ENCODE results near the gene TNPO3. TPM values are rescaled to one million over a fixed set of nuclear protein-coding genes. Genes with fewer than 3 reads are reported as not detected.
"Not testable (repeated sequence)": the region's sequence is repeated elsewhere in the genome, so short reads cannot be mapped to it uniquely, and the experiment has no call there.

The TNPO3 gene
- total RNA-seq, 4 donors from 2014 or later: 34.6 to 48.5 (median 45.2) TPM

GRCh38 chr7:129066290-129067131 is 11.6 kb upstream of the TNPO3 start:
- no peak for ATAC-seq

GRCh38 chr7:129055861-129056464 is 1.1 kb upstream of the TNPO3 start:
- peak overlapping the region in 1 of 2 donors; percentile 93 for H3K4me3 ChIP-seq
- no peaks in the 10 kb centered on the region for H3K27me3 ChIP-seq
- no peak for ATAC-seq
- WGBS, 2 donors (ENCODE audit: low coverage in 1 of 2): 54 to 86% methylated on average over 7 to 13 of the region's 22 CpGs
- no peaks in the 10 kb centered on the region for H3K36me3 ChIP-seq
- peaks cover 4 to 38% (median 15%) of the 10 kb centered on the region in 3 donors for H3K4me1 ChIP-seq
- H3K27ac ChIP-seq: peak overlapping the region in 3 of 4 donors; percentile 90 to 96 (median 93)
- H3K9me3 ChIP-seq: no peaks in the 10 kb centered on the region
- TF ChIP-seq POLR2A (IDR thresholded peaks at IDR 0.05): no peak
- no peak for TF ChIP-seq EP300 (IDR thresholded peaks at IDR 0.05)
- TF ChIP-seq CTCF (IDR thresholded peaks at IDR 0.05): no peak
- no peak for TF ChIP-seq POLR2AphosphoS5 (IDR thresholded peaks at IDR 0.05)

More at GRCh38 chr7:129066290-129067131, 11.6 kb upstream of the TNPO3 start:
- 46 to 59% methylated on average over 3 to 6 of the region's 11 CpGs for WGBS, 2 donors (ENCODE audit: low coverage in 1 of 2)
- no peaks in the 10 kb centered on the region for H3K36me3 ChIP-seq
- peaks cover 42% of the 10 kb centered on the region for H3K27me3 ChIP-seq
- no peak overlapping the region for H3K4me3 ChIP-seq
- no peak overlapping the region for H3K27ac ChIP-seq
- TF ChIP-seq EP300 (IDR thresholded peaks at IDR 0.05) (no peak), POLR2AphosphoS5 (IDR thresholded peaks at IDR 0.05) (no peak), CTCF (IDR thresholded peaks at IDR 0.05) (no peak), POLR2A (IDR thresholded peaks at IDR 0.05) (no peak)
- peaks cover 0 to 5% (median 0%) of the 10 kb centered on the region in 3 donors for H3K9me3 ChIP-seq
- H3K4me1 ChIP-seq: no peaks in the 10 kb centered on the region

GRCh38 chr7:129055294-129055816 is 444 bp upstream of the TNPO3 start:
- Histone ChIP-seq H3K27me3 (no peaks in the 10 kb centered on the region), H3K4me3 (peak overlapping the region; percentile 86 to 93), H3K36me3 (no peaks in the 10 kb centered on the region), H3K27ac (peak overlapping the region; percentile 88 to 96 (median 92)), H3K9me3 (no peaks in the 10 kb centered on the region), H3K4me1 (peaks cover 4 to 44% (median 15%) of the 10 kb centered on the region in 3 donors)
- no peak for TF ChIP-seq POLR2AphosphoS5 (IDR thresholded peaks at IDR 0.05)
- TF ChIP-seq EP300 (IDR thresholded peaks at IDR 0.05): no peak
- no peak for ATAC-seq
- 12 to 16% methylated on average over 5 to 7 of the region's 9 CpGs for WGBS, 2 donors (ENCODE audit: low coverage in 1 of 2)

GRCh38 chr7:129053938-129054437 is 923 bp downstream of the TNPO3 start:
- Histone ChIP-seq H3K9me3 (no peaks in the 10 kb centered on the region), H3K27ac (peak overlapping the region; percentile 88 to 96 (median 92)), H3K4me3 (peak overlapping the region; percentile 86 to 93), H3K27me3 (no peaks in the 10 kb centered on the region), H3K4me1 (peaks cover 4 to 55% (median 15%) of the 10 kb centered on the region in 3 donors), H3K36me3 (peaks cover 0 to 4% of the 10 kb centered on the region in 2 donors)
- TF ChIP-seq EP300 (IDR thresholded peaks at IDR 0.05): no peak
- TF ChIP-seq POLR2A (IDR thresholded peaks at IDR 0.05): no peak
- WGBS, 2 donors (ENCODE audit: low coverage in 1 of 2): 0 to 1% methylated on average over 10 of the region's 10 CpGs
- no peak for ATAC-seq

GRCh38 chr7:129052441-129052840 is 2.5 kb downstream of the TNPO3 start:
- H3K4me1 ChIP-seq: peaks cover 4 to 68% (median 15%) of the 10 kb centered on the region in 3 donors
- H3K27me3 ChIP-seq: no peaks in the 10 kb centered on the region
- no peak for TF ChIP-seq POLR2AphosphoS5 (IDR thresholded peaks at IDR 0.05)
- TF ChIP-seq CTCF (IDR thresholded peaks at IDR 0.05): no peak
- H3K9me3 ChIP-seq: no peaks in the 10 kb centered on the region
- peaks cover 0 to 10% of the 10 kb centered on the region in 2 donors for H3K36me3 ChIP-seq
- no peak for ATAC-seq
- no peak overlapping the region for H3K27ac ChIP-seq
- 71 to 80% methylated on average over 1 of the region's 1 CpG for WGBS, 2 donors (ENCODE audit: low coverage in 1 of 2)
- no peak overlapping the region for H3K4me3 ChIP-seq

GRCh38 chr7:129051459-129051858 is 3.5 kb downstream of the TNPO3 start:
- not testable (repeated sequence) for H3K9me3 ChIP-seq, H3K27ac ChIP-seq, H3K36me3 ChIP-seq, H3K4me3 ChIP-seq, ATAC-seq, H3K27me3 ChIP-seq
- 100% methylated on average over 1 of the region's 7 CpGs; no CpG with 5 or more reads in 1 of the 2 donors for WGBS, 2 donors (ENCODE audit: low coverage in 1 of 2)
- H3K4me1 ChIP-seq: peaks cover 4 to 75% (median 15%) of the 10 kb centered on the region in 3 donors

Measured in gastroesophageal sphincter (tissue), 4 donors.